GM19238 (cell line): ENCODE data around the gene HSD17B2.

ENCODE experiments used
- DNase-seq: peaks from one replicate; pipeline ENCODE4 v3.0.0; 2011; ENCODE audit warnings: low spot score; ENCODE audit not compliant: insufficient read length

The HSD17B2 gene

GRCh38 chr16:82017911-82018568, 17.0 kb upstream of the HSD17B2 start:
- DNase-seq: no peak

DNA sequence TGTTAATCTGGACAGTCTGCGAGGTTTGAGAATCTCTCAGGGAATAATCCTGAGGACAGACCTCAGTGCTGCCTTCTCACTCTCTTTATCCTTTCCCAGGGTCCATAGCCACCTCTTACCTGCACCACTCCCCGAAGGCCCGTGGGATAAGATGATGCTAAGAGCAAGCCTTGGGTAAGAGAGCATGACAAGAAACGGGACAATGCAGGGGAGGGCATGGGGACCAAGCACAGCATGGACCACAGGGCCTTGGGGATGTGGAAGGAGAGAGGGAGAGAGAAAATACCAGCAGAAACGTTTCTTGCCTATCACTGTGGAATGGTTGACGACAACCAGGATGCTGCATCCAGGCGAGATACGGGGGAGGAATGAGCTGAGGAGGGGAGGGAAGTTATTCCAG, 15.5 kb upstream of the HSD17B2 start:
- no peak for DNase-seq

GRCh38 chr16:82020051-82020450, 15.0 kb upstream of the HSD17B2 start:
- DNase-seq: no peak

- no peak for DNase-seq
These were observed 11.8 kb upstream of the HSD17B2 start for GRCh38 chr16:82023206-82023605.

- no peak for DNase-seq
These were observed 10.7 kb upstream of the HSD17B2 start for GRCh38 chr16:82024316-82024715.

DNA sequence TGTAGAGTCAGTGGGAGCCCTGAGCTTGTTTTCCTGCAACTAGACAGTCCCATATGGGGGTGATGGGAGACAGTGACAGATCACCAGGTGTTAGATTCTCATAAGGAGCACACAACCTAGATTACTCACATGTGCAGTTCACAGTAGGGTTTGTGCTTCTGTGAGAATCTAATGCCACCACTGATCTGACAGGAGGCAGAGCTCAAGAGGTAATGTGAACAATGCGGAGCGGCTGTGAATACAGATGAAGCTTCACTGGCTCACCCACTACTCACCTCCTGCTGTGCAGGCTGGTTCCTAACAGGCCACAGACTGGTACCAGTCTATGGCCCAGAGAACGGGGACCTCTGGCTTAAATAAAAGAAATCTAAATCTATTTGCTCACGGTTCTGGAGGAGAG, 10.2 kb upstream of the HSD17B2 start:
- DNase-seq: no peak

DNA sequence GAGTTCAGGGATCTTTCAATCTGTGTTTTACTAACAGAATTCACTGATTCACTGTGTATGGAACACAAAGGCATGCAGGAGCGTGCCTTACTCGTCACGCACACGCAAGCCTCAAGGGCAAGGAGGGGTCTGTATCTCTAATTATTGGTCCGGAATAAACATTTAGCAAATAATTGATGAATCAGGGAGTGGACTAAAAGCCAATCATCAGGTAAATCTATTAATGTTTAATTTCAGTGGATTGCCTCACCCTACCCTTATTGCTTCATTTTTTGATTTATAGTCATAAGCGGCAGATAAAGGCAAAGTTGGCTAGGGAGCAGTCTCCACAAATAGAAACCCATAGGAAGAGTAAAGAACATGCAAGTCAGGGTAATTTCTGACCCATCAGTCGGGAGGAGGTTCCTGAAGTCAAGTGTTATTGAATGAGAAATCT, 7.4 kb upstream of the HSD17B2 start:
- no peak for DNase-seq

- no peak for DNase-seq
These were observed 3.7 kb upstream of the HSD17B2 start for GRCh38 chr16:82031116-82032084.

- DNase-seq: no peak
These were observed 2.0 kb upstream of the HSD17B2 start for GRCh38 chr16:82033006-82033405.

DNA sequence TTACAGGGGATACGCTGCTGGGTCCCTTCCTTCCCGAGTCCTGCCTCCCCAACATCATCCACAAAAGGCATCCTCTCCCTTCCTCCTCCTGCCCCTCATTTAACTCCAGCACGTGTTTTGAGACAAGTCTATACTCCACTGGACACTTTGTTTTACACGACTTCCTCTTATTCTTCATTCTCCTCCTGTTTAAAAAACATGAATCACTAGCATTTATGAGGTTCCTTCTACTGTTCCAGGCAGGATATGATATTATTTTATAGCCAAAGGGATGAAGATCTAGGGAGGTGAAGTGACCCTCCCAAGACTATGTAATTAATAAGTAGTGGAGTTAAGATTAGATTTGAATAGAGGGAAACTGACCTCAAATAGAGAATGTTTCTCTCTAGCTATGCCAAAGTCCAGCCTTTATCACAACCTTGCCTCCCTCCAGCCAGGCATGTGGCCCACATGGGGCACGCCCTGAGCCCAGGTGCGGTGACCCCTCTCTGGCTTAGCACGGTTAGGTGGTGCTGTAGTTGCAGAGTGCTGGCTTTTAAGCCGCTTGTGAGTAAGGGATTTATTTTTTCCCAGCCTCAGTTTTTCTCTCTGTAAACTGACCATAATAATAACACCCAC, 1.3 kb upstream of the HSD17B2 start:
- no peak for DNase-seq

DNA sequence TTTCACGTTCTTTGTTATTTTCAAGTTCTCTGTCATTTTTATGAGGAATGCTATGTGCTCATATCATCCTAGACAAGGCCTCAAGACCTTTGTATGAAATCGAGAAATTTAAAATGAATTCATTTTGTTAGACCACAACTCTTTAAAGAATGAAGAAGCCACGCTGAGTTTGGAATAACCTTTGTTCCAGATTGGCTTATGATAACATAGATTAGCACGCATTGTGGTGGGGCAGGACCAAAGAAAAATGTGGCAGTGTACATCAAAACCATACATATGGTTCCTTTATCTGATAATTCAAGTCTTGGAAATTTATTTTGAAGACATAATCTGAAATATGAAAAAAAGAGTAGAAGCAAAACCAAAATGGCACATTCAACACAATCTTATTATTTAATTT, 2.2 kb downstream of the HSD17B2 start:
- DNase-seq: no peak

DNA sequence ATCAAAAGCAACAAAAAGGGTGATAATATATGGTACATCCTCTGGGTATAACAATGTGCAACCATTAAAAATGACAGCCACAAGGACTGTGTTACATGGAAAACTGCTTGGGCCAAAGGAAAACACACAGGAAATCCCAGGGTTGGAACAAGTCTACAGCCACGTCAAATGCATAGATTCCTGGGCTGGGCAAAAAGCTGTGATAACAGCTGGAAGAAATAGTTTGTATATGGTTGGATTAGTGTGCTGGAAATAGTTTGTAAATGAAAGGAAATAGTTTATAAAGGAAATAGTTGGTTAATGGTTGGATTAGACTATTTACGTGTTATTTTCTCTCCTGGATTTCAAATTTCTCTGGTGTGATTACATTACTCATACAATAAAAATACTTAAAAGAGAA, 2.6 kb downstream of the HSD17B2 start:
- DNase-seq: no peak

DNA sequence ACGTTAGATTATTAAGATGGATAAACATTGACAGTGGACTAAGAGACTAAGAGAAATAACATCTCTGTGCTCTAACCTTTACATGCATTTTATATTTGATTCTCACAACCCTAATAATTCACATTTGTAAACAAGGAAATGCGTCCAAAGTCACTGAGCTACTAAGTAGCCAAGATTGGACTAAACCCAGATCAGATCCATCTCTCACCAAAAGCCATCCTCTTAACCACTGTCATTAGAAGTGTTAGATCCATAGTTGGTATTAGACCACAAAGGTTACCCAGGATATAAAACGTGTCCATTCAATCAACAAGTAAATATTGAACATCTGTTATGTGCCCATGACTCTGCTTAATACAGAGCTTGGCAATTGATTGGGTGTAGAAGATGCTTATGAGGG, 5.2 kb downstream of the HSD17B2 start:
- no peak for DNase-seq

GRCh38 chr16:82041542-82041941, 6.5 kb downstream of the HSD17B2 start:
- no peak for DNase-seq

DNA sequence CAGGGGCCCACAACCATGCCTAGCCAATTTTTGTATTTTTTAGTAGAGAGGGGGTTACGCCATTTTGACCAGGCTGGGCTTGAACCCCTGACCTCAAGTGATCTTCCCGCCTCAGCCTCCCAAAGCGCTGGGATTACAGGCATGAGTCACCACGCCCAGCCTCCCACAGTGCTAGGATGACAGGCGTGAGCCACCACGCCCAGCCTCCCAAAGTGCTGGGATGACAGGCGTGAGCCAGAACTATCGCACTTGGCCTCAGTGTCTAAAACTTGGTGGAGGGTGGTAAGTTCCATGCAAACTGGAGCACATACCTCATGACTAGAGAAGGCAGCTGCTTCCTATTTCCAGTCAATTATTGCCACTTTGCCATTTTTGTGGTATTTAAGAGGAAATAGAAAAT, 7.1 kb downstream of the HSD17B2 start:
- no peak for DNase-seq

DNA sequence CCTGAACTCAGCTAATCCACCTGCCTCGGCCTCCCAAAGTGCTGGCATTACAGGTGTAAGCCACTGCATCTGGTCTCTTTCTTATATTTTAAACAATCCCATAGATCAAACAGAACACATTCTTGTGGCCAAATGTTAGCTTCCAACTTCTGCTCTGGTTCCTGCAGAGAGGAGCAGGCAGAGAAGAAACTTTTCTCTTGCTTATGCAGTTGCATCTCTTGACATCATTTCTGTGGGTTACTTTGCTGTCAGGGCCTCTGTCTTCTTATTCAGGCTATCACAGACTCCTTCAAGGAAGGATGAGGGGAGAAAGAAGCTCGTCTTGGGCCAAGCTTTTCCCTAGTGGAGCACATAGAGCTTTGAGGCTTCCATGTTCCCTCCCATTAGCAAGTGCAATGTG, 7.8 kb downstream of the HSD17B2 start:
- no peak for DNase-seq

DNA sequence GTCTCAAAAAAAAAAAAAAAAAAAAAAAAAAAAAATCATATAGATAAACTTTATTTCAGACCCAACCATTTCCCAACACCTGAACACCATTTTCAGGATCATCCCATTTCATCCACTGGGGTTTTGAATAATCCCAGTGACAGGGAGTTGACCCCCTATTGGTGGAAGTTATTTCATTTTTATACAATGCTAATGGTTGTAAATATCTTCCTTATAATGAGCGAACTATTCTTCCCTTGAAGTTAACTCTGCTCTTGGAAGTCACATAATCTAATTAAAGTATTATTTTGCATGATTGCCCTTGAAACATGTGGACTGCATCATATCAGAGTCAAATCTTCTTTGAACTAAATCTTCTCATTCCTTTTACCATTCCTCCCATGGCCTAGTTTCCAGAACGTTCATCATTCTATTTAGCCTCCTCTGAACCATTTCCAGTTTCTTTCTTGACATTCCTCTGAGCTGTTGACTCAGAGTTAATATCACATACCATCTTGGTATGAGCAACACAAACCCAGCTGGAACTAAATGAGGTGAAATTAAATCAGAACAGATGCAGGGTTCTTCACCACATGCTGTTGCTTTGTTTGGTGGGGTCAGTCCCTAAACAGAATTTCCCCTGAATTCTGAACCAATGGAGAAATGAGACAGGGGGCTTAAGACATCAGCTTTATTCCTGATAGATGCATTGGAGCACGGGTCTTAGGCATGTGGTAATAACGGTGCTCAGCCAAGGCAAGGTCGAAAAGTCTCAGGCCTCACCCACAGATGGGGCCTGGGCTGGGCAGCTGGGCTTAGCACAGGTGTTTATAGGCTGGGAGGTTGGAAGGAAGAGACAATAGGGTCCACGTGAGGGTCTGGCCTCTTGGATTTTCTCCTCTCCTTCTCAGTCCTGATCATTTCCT, 8.9 kb downstream of the HSD17B2 start:
- DNase-seq: no peak

- DNase-seq: no peak
These were observed 9.5 kb downstream of the HSD17B2 start for GRCh38 chr16:82044585-82044911.

GRCh38 chr16:82045465-82045864, 10.4 kb downstream of the HSD17B2 start:
- DNase-seq: no peak

DNA sequence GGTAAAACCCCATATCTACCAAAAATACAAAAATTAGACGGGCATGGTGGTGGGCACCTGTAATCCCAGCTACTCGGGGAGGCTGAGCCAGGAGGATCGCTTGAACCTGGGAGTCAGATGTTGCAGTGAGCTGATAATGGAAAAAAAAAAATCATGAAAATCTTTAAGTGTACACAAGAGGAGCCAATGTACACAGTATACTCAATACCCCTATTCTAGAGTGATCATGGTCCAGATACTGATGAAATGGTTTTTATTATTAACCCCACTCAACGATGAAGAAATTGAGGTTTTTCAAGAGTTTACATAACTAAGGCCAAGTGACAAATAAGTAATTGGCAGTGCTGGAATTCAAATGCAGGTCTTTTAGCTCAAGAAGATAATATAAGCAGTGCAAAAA, 11.5 kb downstream of the HSD17B2 start:
- no peak for DNase-seq

GRCh38 chr16:82046941-82047340, 11.9 kb downstream of the HSD17B2 start:
- DNase-seq: no peak
